Stomach smooth muscle (tissue), 2 donors: ENCODE results near the gene HGS.
A peak's percentile ranks its signal among the peaks of the same experiment; 100 is the strongest.

ENCODE experiments used
- H3K27ac ChIP-seq: one replicate; pipeline ENCODE4 v1.7.0; 2013; ENCODE audit warnings: mild to moderate bottlenecking, low read length, inconsistent platforms
- H3K27me3 ChIP-seq, 2 donors: one replicate each; pipeline ENCODE4 v1.7.0; 2013; ENCODE audit warnings: low read length in 2 of 2; ENCODE audit not compliant: insufficient read depth in 2 of 2, control insufficient read depth in 1 of 2
- H3K36me3 ChIP-seq, 2 donors: one replicate each; pipeline ENCODE4 v1.7.0; 2013; ENCODE audit warnings: low read length in 2 of 2; ENCODE audit not compliant: control insufficient read depth in 2 of 2, insufficient read depth in 2 of 2
- H3K4me1 ChIP-seq: one replicate; pipeline ENCODE4 v1.7.0; 2013; ENCODE audit warnings: low read length; ENCODE audit not compliant: control insufficient read depth, insufficient read depth
- H3K4me3 ChIP-seq, 2 donors: one replicate each; pipeline ENCODE4 v1.7.0; 2013; ENCODE audit warnings: low read length in 2 of 2
- H3K9ac ChIP-seq, 2 donors: one replicate each; pipeline ENCODE4 v1.7.0; 2013; ENCODE audit warnings: low read length in 2 of 2, mild to moderate bottlenecking in 1 of 2
- H3K9me3 ChIP-seq, 2 donors: one replicate each; pipeline ENCODE4 v1.7.0; 2013; ENCODE audit warnings: low read length in 2 of 2; ENCODE audit not compliant: control insufficient read depth in 2 of 2
- donor health status: healthy.
- donor health status: Pancreatic carcinoma.

Gene HGS

DNA sequence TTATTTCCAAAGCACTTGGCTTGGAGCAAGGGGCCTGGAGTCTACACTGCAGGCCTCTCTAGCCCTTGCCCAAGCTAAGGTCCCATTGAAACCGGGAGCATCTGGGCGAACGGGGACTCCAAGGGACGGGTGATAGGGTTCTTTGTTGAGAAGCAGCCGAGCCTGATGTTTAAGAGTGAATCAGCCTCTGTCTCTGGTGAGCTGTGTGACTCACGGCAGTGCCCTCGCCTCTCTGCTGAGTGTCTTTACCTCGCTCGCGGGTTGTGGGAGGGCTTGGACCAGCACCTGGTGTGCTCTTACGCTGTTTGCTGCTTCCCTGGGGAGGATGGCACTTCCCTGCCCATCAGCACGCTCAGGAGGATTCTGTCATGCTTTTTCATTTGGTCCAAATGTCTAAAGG is 1.3 kb downstream of the HGS start:
- H3K27ac ChIP-seq: no peak overlapping the region
- no peaks in the 10 kb centered on the region for H3K27me3 ChIP-seq
- H3K36me3 ChIP-seq: peaks cover 8 to 24% of the 10 kb centered on the region in 2 donors
- H3K4me1 ChIP-seq: peaks cover 26% of the 10 kb centered on the region
- H3K4me3 ChIP-seq: peak overlapping the region; percentile 81 to 92
- H3K9ac ChIP-seq: peak overlapping the region; percentile 68 to 80
- H3K9me3 ChIP-seq: no peaks in the 10 kb centered on the region

DNA sequence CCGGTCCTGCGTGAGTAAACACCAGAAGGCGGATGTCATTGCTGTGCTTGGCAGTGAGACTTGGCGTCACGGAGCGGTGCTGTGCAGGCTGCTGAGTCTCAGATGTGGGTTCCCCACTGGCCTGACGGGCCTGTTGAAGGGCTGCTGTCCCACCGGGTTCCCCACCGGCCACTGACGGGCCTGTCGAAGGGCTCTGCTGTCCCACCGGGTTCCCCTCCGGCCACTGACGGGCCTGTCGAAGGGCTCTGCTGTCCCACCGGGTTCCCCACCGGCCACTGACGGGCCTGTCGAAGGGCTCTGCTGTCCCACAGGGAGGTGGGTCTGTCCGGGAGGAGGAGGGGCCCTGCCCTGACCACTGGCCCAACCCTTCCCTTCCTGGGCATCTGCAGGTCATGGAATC is 2.8 kb downstream of the HGS start:
- no peak overlapping the region for H3K4me3 ChIP-seq
- no peaks in the 10 kb centered on the region for H3K27me3 ChIP-seq
- no peak overlapping the region for H3K27ac ChIP-seq
- H3K9ac ChIP-seq: no peak overlapping the region
- H3K4me1 ChIP-seq: peaks cover 26% of the 10 kb centered on the region
- H3K9me3 ChIP-seq: no peaks in the 10 kb centered on the region
- H3K36me3 ChIP-seq: peaks cover 19 to 32% of the 10 kb centered on the region in 2 donors

DNA sequence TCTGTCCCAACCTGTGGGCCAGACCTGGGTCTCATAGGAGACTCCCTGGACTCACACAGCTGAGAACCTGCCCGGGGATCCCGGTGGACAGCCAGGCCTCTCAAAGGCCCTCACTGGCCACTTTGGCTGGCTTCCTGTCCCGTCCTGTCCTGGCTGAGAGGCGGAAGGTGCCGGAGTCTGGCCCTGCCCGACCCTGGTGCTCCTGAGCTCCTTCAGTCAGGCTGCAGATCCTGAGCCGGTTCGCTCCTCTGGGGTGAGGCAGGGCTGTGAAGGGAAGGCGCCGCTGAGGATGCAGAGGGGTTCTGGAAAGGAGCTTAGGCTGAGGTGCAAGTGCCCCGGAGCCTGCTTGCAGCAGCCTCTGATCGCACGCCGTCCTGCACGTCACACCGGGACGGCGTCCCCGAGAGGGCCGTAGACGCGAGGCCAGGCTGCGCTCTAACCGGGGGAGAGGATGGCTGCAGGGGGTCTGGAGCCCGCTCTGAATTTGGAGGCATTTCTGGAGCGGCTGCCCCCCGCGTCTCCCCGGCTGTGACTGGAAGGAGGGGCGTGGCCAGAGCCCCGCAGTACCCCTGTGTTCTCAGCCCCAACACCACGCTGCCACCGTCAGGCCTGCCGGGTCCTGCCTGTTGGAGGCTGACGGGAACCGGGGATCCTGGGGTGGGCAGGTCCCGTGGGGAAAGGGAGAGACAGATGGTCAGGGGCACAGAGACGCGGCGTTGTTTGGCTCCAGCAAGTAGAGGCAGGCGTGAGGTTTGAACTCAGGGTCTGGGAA is 4.1 kb downstream of the HGS start:
- H3K27ac ChIP-seq: no peak overlapping the region

GRCh38 chr17:81688616-81689015 is 4.8 kb downstream of the HGS start:
- H3K36me3 ChIP-seq: peaks cover 23 to 44% of the 10 kb centered on the region in 2 donors
- H3K27ac ChIP-seq: no peak overlapping the region
- H3K4me1 ChIP-seq: peaks cover 15% of the 10 kb centered on the region

More for the DNA sequence above, 4.1 kb downstream of the HGS start:
- H3K4me1 ChIP-seq: peaks cover 20% of the 10 kb centered on the region
- no peak overlapping the region for H3K9ac ChIP-seq
- H3K27me3 ChIP-seq: no peaks in the 10 kb centered on the region
- H3K4me3 ChIP-seq: no peak overlapping the region
- no peaks in the 10 kb centered on the region for H3K9me3 ChIP-seq
- peaks cover 23 to 41% of the 10 kb centered on the region in 2 donors for H3K36me3 ChIP-seq

GRCh38 chr17:81690066-81690465 is 6.3 kb downstream of the HGS start:
- no peak overlapping the region for H3K9ac ChIP-seq
- no peak overlapping the region for H3K27ac ChIP-seq
- no peaks in the 10 kb centered on the region for H3K9me3 ChIP-seq
- H3K27me3 ChIP-seq: no peaks in the 10 kb centered on the region
- H3K4me1 ChIP-seq: peaks cover 9% of the 10 kb centered on the region
- H3K4me3 ChIP-seq: no peak overlapping the region
- peaks cover 34 to 54% of the 10 kb centered on the region in 2 donors for H3K36me3 ChIP-seq

More at GRCh38 chr17:81688616-81689015, 4.8 kb downstream of the HGS start:
- Histone ChIP-seq H3K4me3 (no peak overlapping the region), H3K9me3 (no peaks in the 10 kb centered on the region), H3K27me3 (no peaks in the 10 kb centered on the region), H3K9ac (no peak overlapping the region)

DNA sequence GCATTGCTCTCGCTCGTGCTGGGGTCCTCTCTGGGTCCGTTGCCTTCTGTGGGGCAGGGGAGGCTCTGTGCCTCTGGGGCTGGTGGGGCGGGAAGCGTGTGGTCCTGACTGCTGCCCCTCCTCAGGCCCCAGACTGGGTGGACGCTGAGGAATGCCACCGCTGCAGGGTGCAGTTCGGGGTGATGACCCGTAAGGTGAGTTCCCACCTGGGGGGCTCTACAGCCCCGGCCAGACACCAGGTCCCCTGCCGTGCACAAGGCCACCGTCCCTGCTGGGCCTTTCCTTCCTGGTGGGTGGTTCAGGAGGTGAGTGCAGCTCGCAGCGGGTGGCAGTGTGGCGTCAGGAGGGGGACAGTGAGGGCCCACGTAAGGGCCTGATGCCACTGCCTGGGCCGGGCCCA is 6.7 kb downstream of the HGS start:
- peaks cover 35 to 59% of the 10 kb centered on the region in 2 donors for H3K36me3 ChIP-seq
- H3K9ac ChIP-seq: no peak overlapping the region
- no peak overlapping the region for H3K27ac ChIP-seq
- peaks cover 4% of the 10 kb centered on the region for H3K4me1 ChIP-seq
- H3K9me3 ChIP-seq: no peaks in the 10 kb centered on the region
- H3K27me3 ChIP-seq: no peaks in the 10 kb centered on the region
- no peak overlapping the region for H3K4me3 ChIP-seq

DNA sequence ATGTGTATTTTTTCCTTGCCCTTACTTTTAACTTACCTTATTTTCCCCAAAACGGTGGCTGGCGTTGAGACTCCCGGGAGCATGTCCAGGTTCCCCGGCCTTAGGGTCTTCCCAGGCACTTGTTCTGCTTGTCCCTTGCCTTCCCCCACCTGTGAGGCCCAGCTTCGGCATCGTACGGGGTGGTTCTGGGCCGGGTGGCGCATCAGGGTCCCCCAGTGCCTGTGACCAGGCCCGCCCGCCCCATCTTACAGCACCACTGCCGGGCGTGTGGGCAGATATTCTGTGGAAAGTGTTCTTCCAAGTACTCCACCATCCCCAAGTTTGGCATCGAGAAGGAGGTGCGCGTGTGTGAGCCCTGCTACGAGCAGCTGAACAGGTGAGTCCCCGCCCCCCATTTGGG is 7.4 kb downstream of the HGS start:
- Histone ChIP-seq H3K4me1 (peaks cover 2% of the 10 kb centered on the region), H3K36me3 (peaks cover 37 to 63% of the 10 kb centered on the region in 2 donors), H3K27ac (no peak overlapping the region), H3K27me3 (no peaks in the 10 kb centered on the region), H3K9ac (no peak overlapping the region), H3K9me3 (no peaks in the 10 kb centered on the region), H3K4me3 (no peak overlapping the region)

DNA sequence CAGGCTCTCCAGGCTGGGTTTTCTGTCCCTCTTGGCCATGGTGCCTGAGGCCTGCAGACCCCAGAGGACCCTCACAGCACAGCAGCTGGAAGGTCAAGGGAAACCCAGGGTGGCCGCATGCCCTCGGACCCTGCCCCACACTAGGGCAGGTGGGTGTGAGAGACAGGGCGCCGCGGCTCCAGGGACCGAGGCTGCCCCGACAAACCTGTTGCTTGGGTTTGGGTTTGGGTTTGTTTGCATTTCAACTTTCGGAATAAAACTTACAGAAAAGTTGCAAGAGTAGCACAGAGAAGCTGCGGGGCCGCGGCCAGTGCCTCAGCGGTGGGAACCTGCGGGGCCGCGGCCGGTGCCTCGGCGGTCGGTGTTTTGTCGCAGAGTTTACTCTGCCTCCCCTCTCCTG is 7.8 kb downstream of the HGS start:
- H3K9me3 ChIP-seq: no peaks in the 10 kb centered on the region
- no peak overlapping the region for H3K9ac ChIP-seq
- no peak overlapping the region for H3K4me3 ChIP-seq
- no peak overlapping the region for H3K27ac ChIP-seq
- peaks cover 33 to 62% of the 10 kb centered on the region in 2 donors for H3K36me3 ChIP-seq
- H3K27me3 ChIP-seq: no peaks in the 10 kb centered on the region
- H3K4me1 ChIP-seq: no peaks in the 10 kb centered on the region

GRCh38 chr17:81693509-81694210 is 9.8 kb downstream of the HGS start:
- H3K4me3 ChIP-seq: no peak overlapping the region
- H3K27me3 ChIP-seq: no peaks in the 10 kb centered on the region
- H3K9ac ChIP-seq: no peak overlapping the region
- H3K4me1 ChIP-seq: no peaks in the 10 kb centered on the region
- H3K36me3 ChIP-seq: peaks cover 44 to 68% of the 10 kb centered on the region in 2 donors
- no peak overlapping the region for H3K27ac ChIP-seq
- no peaks in the 10 kb centered on the region for H3K9me3 ChIP-seq

DNA sequence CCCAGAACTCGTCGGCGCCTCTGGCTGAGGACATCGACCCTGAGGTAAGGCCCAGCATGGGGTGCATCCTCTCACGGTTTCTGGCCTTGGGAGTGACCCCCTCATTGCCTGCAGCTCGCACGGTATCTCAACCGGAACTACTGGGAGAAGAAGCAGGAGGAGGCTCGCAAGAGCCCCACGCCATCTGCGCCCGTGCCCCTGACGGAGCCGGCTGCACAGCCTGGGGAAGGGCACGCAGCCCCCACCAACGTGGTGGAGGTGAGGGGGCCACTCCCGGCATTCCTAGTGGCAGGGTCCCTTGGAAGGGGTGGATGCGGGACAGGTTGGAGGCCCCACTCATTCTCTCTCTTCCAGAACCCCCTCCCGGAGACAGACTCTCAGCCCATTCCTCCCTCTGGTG is 11.0 kb downstream of the HGS start:
- H3K4me3 ChIP-seq: no peak overlapping the region
- H3K4me1 ChIP-seq: no peaks in the 10 kb centered on the region
- no peak overlapping the region for H3K27ac ChIP-seq
- no peaks in the 10 kb centered on the region for H3K9me3 ChIP-seq
- no peak overlapping the region for H3K9ac ChIP-seq
- peaks cover 45 to 61% of the 10 kb centered on the region in 2 donors for H3K36me3 ChIP-seq
- no peaks in the 10 kb centered on the region for H3K27me3 ChIP-seq

DNA sequence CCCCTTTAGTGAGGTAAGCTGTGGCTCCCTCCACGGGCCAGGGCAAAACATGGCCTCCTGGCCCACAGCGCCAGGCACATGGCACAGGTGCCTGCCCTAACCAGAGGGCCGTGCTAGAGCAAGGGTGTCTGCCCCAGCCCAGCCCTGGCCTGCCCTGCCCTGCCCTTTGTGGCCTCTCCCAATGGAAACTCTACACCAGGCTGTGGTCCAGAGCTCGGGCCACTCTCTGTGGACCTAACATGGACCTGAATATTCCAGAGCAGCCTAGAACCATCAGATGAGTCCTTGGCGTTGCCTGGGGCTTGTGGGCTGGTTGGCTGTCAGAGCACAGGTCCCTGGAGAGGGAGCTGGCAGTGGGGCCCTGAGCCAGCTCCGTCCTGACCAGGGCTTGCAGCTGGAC is 11.4 kb downstream of the HGS start:
- no peaks in the 10 kb centered on the region for H3K9me3 ChIP-seq
- H3K27me3 ChIP-seq: no peaks in the 10 kb centered on the region
- no peaks in the 10 kb centered on the region for H3K4me1 ChIP-seq
- H3K9ac ChIP-seq: no peak overlapping the region
- H3K4me3 ChIP-seq: no peak overlapping the region
- peaks cover 45 to 60% of the 10 kb centered on the region in 2 donors for H3K36me3 ChIP-seq
- H3K27ac ChIP-seq: no peak overlapping the region
